Measurements from ENCODE around the gene MLLT3.

DNA sequence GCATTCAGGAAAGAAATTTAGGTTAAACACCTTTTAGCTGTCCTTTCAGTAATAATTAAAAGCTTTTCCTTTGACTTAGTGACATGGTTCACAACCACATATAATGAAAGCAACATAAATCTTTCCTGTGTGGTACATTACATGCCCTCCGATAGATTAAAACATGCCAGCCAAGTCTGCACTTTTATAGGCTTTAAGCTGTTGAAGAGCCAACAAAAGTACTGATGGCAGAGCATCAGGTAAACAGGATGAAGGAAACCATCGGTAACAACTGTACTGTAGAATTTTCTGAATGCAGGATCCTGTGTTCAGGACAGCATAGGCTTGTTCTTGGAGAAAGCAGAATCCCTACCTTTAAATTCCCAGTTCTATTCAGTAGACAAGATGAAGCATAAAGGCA, 226.6 kb downstream of the MLLT3 start:
- TF ChIP-seq CTCF (IDR thresholded peaks at IDR 0.05) = no peak
- TF ChIP-seq EP300 (IDR thresholded peaks at IDR 0.05) = no peak
- no peak for TF ChIP-seq POLR2A (IDR thresholded peaks at IDR 0.05)
